Nephron (organoid): ENCODE measurements around the gene SLC25A30.

Experiments
- H3K27ac Mint-ChIP-seq, 3 experiments: 2 replicates each; pipeline ENCODE4 v1.8.0; 2020; ENCODE audit warnings: mixed read lengths in 3 of 3, mild to moderate bottlenecking in 2 of 3, moderate library complexity in 1 of 3
- H3K27me3 Mint-ChIP-seq: 2 replicates; pipeline ENCODE4 v1.8.0; 2021; ENCODE audit warnings: low read depth, mild to moderate bottlenecking, moderate library complexity, mixed read lengths
- H3K36me3 Mint-ChIP-seq: 2 replicates; pipeline ENCODE4 v1.8.0; 2020; ENCODE audit warnings: low read depth, mixed read lengths
- H3K4me1 Mint-ChIP-seq: 2 replicates; pipeline ENCODE4 v1.8.0; 2020; ENCODE audit warnings: mixed read lengths
- H3K4me3 Mint-ChIP-seq, 3 experiments: 2 replicates each; pipeline ENCODE4 v1.8.0; 2020; ENCODE audit warnings: mild to moderate bottlenecking in 3 of 3, mixed read lengths in 3 of 3, moderate library complexity in 2 of 3
- H3K9me3 Mint-ChIP-seq: 2 replicates; pipeline ENCODE4 v1.8.0; 2020; ENCODE audit warnings: mixed read lengths
- CTCF ChIP-seq, 3 experiments: fragments of 200-600 bp; sonication (generic); IDR thresholded peaks; one replicate each; pipeline ENCODE4 v1.5.0; 2021; ENCODE audit warnings: antibody characterized with exemption in 3 of 3; ENCODE audit not compliant: unreplicated experiment in 3 of 3

Gene SLC25A30

GRCh38 chr13:45454204-45454603, 36.0 kb upstream of the SLC25A30 start:
- peaks cover 6% of the 10 kb centered on the region for H3K4me1 Mint-ChIP-seq
- no peak overlapping the region for H3K27ac Mint-ChIP-seq
- no peaks in the 10 kb centered on the region for H3K9me3 Mint-ChIP-seq
- H3K4me3 Mint-ChIP-seq: no peak overlapping the region
- H3K27me3 Mint-ChIP-seq: peaks cover 4% of the 10 kb centered on the region
- TF ChIP-seq CTCF (IDR thresholded peaks at IDR 0.05; ENCODE audit: unreplicated experiment in 3 of 3): no peak
- no peaks in the 10 kb centered on the region for H3K36me3 Mint-ChIP-seq

GRCh38 chr13:45451282-45451681, 33.1 kb upstream of the SLC25A30 start:
- no peaks in the 10 kb centered on the region for H3K36me3 Mint-ChIP-seq
- no peak for TF ChIP-seq CTCF (IDR thresholded peaks at IDR 0.05; ENCODE audit: unreplicated experiment in 3 of 3)
- no peaks in the 10 kb centered on the region for H3K9me3 Mint-ChIP-seq
- no peak overlapping the region for H3K27ac Mint-ChIP-seq
- no peak overlapping the region for H3K4me3 Mint-ChIP-seq
- peaks cover 6% of the 10 kb centered on the region for H3K4me1 Mint-ChIP-seq
- H3K27me3 Mint-ChIP-seq: no peaks in the 10 kb centered on the region

- no peaks in the 10 kb centered on the region for H3K36me3 Mint-ChIP-seq
- peaks cover 5% of the 10 kb centered on the region for H3K27me3 Mint-ChIP-seq
- H3K27ac Mint-ChIP-seq: no peak overlapping the region
- H3K4me1 Mint-ChIP-seq: peaks cover 5% of the 10 kb centered on the region
- H3K9me3 Mint-ChIP-seq: no peaks in the 10 kb centered on the region
- TF ChIP-seq CTCF (IDR thresholded peaks at IDR 0.05; ENCODE audit: unreplicated experiment in 3 of 3): no peak
- no peak overlapping the region for H3K4me3 Mint-ChIP-seq
Measured at GRCh38 chr13:45448965-45449559, 30.9 kb upstream of the SLC25A30 start.

GRCh38 chr13:45447050-45447661, 29.0 kb upstream of the SLC25A30 start:
- H3K4me3 Mint-ChIP-seq: no peak overlapping the region
- H3K36me3 Mint-ChIP-seq: no peaks in the 10 kb centered on the region
- TF ChIP-seq CTCF (IDR thresholded peaks at IDR 0.05; ENCODE audit: unreplicated experiment in 3 of 3): no peak
- no peaks in the 10 kb centered on the region for H3K9me3 Mint-ChIP-seq
- peaks cover 5% of the 10 kb centered on the region for H3K27me3 Mint-ChIP-seq
- no peaks in the 10 kb centered on the region for H3K4me1 Mint-ChIP-seq
- H3K27ac Mint-ChIP-seq: peak overlapping the region in 1 of 3 experiments; percentile 59

GRCh38 chr13:45446181-45446580, 28.0 kb upstream of the SLC25A30 start:
- H3K36me3 Mint-ChIP-seq: no peaks in the 10 kb centered on the region
- peaks cover 7% of the 10 kb centered on the region for H3K4me1 Mint-ChIP-seq
- no peak overlapping the region for H3K27ac Mint-ChIP-seq
- H3K4me3 Mint-ChIP-seq: no peak overlapping the region
- no peaks in the 10 kb centered on the region for H3K9me3 Mint-ChIP-seq
- H3K27me3 Mint-ChIP-seq: peaks cover 5% of the 10 kb centered on the region
- TF ChIP-seq CTCF (IDR thresholded peaks at IDR 0.05; ENCODE audit: unreplicated experiment in 3 of 3): no peak

- no peak for TF ChIP-seq CTCF (IDR thresholded peaks at IDR 0.05; ENCODE audit: unreplicated experiment in 3 of 3)
- peaks cover 15% of the 10 kb centered on the region for H3K4me1 Mint-ChIP-seq
- H3K27me3 Mint-ChIP-seq: peaks cover 5% of the 10 kb centered on the region
- H3K4me3 Mint-ChIP-seq: no peak overlapping the region
- H3K9me3 Mint-ChIP-seq: no peaks in the 10 kb centered on the region
- H3K27ac Mint-ChIP-seq: no peak overlapping the region
- no peaks in the 10 kb centered on the region for H3K36me3 Mint-ChIP-seq
Measured at GRCh38 chr13:45445053-45445452, 26.9 kb upstream of the SLC25A30 start.
